GM19043 (cell line): ENCODE measurements around the gene GUCY2D.
A peak's percentile ranks its signal among the peaks of the same experiment; 100 is the strongest.
"Not testable (repeated sequence)": the region's sequence is repeated elsewhere in the genome, so short reads cannot be mapped to it uniquely, and the experiment has no call there.

Experiments
- ATAC-seq: cut with Tn5 transposase; IDR thresholded peaks from one replicate; pipeline ENCODE4 v1.9.1; 2021; ENCODE audit warnings: low read depth; ENCODE audit not compliant: unreplicated experiment

Gene GUCY2D

GRCh38 chr17:8041249-8041928, 39.0 kb downstream of the GUCY2D start:
- no peak for ATAC-seq

DNA sequence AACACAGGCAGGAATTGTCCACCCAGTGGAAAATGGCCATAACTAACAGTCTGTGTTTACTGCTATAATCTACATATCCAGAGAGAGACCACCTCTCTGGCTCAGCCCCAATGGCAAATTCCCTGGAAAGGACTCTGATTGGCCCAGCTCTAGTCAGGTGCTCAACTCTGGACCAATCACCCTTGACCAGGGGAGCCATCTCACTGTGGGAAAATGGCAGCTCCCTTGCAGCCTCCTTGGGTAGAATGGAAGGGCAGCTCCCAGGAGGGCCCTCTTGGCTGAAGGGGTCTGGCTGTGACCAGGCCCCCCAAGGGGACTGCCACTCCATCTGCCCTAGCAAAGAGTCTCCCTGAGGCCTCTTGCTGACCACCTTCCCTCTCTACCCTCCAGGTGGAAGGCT, 39.6 kb downstream of the GUCY2D start:
- ATAC-seq = no peak

DNA sequence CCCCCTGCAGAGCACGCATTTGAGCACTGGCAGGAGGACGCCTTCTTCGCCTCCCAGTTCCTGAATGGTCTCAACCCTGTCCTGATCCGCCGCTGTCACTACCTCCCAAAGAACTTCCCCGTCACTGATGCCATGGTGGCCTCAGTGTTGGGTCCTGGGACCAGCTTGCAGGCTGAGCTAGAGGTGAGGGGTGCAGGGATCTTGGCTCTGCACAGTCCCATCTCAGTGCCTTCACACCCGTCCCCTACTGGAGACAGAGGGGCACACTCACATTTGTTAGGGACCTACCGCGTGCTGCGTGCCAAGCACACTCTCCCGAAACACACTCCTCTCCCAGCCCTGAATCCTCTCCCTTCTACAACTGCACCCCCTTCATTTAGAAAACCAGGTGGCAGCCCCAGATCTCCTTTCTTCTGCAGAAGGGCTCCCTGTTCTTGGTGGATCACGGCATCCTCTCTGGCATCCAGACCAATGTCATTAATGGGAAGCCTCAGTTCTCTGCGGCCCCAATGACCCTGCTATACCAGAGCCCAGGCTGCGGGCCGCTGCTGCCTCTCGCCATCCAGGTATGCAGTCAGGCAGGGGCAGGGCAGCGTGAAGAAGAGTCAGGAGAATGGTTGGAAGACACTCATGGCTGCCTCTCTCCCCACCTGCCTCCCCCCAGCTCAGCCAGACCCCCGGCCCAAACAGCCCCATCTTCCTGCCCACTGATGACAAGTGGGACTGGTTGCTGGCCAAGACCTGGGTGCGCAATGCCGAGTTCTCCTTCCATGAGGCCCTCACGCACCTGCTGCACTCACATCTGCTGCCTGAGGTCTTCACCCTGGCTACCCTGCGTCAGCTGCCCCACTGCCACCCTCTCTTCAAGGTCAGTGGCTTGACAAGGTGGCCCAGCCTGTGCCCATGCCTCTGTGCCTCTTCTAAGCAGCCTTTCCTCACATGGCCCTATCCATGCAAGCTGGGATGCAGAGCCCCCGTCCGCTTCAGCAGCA, 42.7 kb downstream of the GUCY2D start:
- ATAC-seq = no peak

DNA sequence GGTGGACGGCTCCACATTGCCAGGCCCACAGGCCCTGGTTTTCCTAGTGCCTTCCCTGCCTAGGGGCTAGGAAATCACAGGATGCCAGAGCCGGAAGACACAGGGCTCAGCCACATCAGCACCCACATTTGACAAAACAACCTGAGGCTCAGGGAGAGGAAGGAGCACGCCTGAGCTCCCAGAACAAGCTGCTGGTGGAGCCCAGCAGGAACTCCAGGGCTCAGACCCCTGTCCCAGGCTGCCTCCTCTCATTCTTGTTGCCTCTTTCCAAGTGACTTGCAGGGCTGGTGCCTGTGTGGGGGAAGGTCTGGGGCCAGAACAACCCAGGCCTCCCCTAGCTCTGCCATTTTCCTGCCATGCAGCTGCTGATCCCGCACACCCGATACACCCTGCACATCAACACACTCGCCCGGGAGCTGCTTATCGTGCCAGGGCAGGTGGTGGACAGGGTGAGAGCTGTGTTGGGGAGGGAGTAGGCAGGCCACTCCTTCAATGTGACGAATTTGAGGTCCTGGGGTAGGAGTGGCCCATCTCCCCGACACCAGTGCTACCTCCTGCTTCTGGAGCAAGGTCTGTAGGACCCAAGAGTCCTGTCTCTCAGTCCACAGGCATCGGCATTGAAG, 44.0 kb downstream of the GUCY2D start:
- ATAC-seq = no peak

DNA sequence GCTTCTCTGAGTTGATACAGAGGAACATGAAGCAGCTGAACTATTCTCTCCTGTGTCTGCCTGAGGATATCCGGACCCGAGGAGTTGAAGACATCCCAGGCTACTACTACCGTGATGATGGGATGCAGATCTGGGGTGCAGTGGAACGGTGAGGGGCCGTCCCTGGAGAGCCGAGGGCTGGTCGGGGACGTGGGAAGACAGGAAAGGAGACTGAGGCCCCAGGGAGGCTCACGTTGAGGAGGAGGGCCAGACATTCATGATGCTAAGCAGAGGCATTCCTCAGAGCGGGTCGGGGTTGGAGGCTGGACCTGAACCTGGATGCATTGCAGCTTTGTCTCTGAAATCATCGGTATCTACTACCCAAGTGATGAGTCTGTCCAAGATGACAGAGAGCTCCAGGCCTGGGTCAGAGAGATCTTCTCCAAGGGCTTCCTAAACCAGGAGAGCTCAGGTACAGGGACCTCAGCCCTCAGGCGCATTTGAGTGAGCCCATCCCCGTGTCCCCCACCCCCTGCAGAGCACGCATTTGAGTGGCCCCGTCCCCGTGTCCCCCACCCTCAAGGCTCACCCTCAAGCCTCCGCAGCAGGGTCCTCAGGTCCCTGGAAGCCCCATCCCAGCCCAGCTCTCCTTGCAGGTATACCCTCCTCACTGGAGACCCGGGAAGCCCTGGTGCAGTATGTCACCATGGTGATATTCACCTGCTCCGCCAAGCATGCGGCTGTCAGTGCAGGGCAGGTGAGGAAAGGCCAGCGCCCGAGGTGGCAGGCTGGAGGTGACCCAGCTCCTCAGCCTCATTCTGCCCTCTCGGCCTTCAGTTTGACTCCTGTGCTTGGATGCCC, 44.7 kb downstream of the GUCY2D start:
- no peak for ATAC-seq

DNA sequence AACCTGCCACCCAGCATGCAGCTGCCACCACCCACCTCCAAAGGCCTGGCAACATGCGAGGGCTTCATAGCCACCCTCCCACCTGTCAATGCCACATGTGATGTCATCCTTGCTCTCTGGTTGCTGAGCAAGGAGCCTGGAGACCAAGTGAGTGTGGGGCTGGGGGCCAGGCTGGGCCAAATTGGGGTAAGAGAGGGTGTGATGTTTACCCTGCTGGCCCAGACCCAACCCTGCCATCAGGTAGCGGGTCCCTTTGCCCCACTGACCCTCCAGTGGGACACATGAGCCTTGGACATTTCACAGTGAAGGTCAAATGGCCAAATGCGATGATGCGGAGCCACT, 45.3 kb downstream of the GUCY2D start:
- ATAC-seq = no peak

DNA sequence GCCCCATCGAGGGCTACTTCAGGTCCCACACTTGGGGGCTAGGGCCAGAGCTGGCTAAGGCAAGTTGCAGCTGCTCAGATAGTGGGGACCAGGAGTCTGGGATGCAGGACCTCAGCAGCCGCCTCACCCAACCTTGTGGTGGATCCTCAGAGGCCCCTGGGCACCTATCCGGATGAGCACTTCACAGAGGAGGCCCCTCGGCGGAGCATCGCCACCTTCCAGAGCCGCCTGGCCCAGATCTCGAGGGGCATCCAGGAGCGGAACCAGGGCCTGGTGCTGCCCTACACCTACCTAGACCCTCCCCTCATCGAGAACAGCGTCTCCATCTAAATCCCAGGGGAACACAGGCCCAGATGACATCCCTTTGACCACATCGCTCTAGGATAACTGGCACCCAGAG, 45.8 kb downstream of the GUCY2D start:
- no peak for ATAC-seq

GRCh38 chr17:8048736-8049135, 46.3 kb downstream of the GUCY2D start:
- ATAC-seq = no peak

GRCh38 chr17:8051831-8052230, 49.4 kb downstream of the GUCY2D start:
- ATAC-seq = no peak

- ATAC-seq = no peak
Measured at GRCh38 chr17:8052256-8053252, 50.1 kb downstream of the GUCY2D start.

DNA sequence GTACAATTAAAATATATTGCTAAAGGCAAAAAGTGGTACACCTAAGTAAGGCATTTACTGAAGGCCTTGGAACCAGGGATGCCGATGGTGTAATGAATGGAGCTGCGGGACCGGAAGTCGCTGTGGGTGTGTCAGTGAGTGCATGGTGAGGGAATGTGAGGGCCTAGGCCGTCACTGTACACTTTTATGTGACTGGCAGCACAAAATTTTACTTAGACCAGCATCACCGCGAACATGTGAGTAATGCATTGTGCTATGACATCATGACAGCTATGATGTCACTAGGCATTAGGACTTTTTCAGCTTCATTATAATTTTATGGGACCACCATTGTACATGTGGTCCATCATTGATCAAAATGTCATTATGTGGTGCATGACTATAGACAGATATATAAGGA, 51.2 kb downstream of the GUCY2D start:
- ATAC-seq = no peak

GRCh38 chr17:8055851-8056231, 53.4 kb downstream of the GUCY2D start:
- no peak for ATAC-seq

DNA sequence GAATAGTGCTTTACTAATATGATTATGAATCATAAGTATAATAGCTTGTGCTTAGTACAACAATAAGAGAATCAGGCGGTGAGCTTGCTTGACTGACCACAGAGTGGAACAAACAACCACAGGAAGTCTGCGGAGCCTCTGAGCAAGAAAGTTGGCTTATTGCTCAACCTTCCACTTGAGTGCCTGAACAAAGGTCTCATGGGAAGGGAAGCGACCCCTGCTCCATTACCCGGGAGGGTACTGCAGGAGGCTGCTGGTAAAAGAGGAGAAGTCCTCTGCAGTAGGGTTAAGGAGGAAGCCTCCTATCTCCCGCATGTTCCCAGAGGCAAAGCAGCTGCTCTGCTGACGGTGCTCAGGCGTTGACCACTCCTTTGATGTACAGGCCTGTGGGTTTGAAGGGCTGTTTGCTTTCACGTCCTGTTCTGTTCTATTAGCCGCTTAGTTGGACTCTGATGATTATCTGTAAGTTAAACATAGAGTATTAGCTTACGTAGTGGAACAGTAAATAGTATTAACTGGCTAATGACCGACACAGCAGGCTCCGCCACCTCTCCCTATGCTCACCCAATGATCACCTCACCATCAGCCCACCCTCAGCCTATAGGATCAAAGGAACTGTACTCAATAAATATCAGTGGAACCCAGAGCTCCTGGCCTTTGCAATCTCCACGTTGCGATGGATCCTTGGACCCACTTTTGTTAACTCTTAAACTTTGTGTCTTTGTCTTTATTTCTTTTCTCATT, 54.0 kb downstream of the GUCY2D start:
- ATAC-seq = peak; percentile 47

DNA sequence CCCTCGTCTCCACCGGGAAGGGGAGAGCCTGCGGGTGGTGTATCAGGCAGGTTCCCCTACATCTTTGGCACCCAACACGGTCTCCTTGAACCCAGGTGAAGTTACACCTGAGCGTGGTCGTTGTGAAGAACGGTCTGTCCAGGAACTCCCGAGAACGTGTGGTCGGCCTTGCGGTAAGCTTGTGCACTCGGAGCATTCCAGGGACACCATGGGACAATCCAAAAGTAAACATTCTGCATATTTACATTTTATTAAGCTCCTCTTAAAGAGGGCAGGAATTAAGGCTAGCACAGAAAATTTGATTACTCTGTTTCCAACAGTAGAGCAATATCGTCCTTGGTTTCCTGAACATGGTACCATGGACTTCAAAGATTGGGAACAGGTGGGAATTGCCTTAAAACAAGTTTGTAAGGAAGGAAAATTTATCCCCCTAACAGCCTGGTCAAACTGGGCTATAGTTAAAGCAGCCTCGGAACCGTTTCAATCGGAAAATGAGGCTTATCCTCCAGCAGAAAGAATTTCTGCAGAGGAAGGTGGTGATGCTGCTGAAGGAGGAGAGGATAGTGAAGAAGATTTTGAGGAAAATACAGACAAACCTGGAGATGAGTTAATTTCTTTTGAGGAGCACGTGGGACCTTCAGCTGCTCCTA, 54.7 kb downstream of the GUCY2D start:
- ATAC-seq = no peak

GRCh38 chr17:8057691-8058114, 55.3 kb downstream of the GUCY2D start:
- no peak for ATAC-seq

DNA sequence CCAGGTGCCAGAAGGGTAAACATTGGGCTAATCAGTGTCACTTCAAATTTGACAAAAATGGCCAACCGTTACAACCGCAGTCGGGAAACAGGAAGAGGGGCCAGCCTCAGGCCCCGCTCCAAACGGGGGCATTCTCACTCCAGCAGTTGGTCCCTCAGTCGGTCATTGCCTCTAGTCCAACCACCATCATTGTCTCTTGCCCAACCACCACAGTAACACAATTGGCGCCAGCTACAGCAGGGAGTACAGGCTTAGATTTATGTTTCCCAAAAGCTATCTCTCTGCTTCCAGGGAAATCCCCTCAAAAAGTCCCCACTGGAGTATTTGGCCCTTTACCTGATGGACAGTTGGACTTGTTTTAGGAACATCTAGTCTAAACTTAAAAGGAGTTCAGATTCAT, 56.7 kb downstream of the GUCY2D start:
- ATAC-seq = no peak

DNA sequence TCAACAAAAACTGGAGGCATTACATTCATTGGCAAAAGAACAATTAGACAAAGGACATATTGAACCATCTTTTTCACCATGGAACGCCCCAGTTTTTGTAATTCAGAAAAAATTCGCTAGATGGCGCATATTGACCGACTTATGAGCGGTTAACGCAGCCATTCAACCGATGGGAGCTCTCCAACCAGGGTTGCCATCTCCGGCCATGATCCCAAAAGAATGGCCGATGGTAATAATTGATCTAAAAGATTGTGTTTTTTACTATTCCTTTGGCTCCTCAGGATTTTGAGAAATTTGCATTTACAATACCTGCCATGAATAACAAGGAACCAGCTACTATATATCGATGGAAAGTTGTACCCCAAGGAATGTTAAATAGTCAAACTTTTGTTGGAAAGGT, 57.9 kb downstream of the GUCY2D start:
- ATAC-seq = no peak

GRCh38 chr17:8061851-8062250, 59.4 kb downstream of the GUCY2D start:
- ATAC-seq = not testable (repeated sequence)
